GM12878 (cell line): ENCODE measurements around the gene TRIL. TPM values are rescaled to one million over a fixed set of nuclear protein-coding genes. Genes with fewer than 3 reads are reported as not detected.

ENCODE experiments used
- ATAC-seq: fragments of 200-7000 bp; cut with Tn5 transposase; 3 replicates; pipeline ENCODE4 v1.9.1; 2020; ENCODE audit warnings: mild to moderate bottlenecking, moderate library complexity
- BruUV-seq: library from RNA; stranded (reverse); fragments of 400-500 nt; replicated peaks from 2 replicates; lab custom pipeline; 2021; lab: Mats Ljungman, UMichigan
- CTCF ChIA-PET: fragments of 300-600 bp; sonication (Branson Sonifier 250); formaldehyde crosslinking; extraction: SDS; loops from one replicate; lab custom pipeline; 2021; ENCODE audit warnings: inconsistent platforms; lab: Yijun Ruan, JAX
- POLR2A ChIA-PET: fragments of 350-600 bp; formaldehyde crosslinking; extraction: SDS; loops from one replicate; lab custom pipeline; 2021; ENCODE audit warnings: inconsistent platforms; lab: Charles Lee
- RAD21 ChIA-PET: fragments of 300-600 bp; sonication (Branson Sonifier 250); formaldehyde crosslinking; loops from one replicate; lab custom pipeline; 2023; ENCODE audit warnings: antibody characterized with exemption; ENCODE audit not compliant: unreplicated experiment; lab: Charles Lee
- SMC1A ChIA-PET: fragments of 300-600 bp; sonication (Branson Sonifier 250); formaldehyde crosslinking; loops from one replicate; lab custom pipeline; 2023; ENCODE audit not compliant: unreplicated experiment, uncharacterized antibody; lab: Charles Lee
- DNase-seq: peaks from one replicate; pipeline ENCODE4 v3.0.0-alpha.2; 2011; ENCODE audit warnings: low read depth, low spot score
- FAIRE-seq: peaks from 3 replicates; lab custom pipeline; 2011; peaks lifted over from hg19 to GRCh38; lab: Jason Lieb, UNC
- H2AFZ ChIP-seq: 2 replicates; pipeline ENCODE4 v1.6.0; 2011; ENCODE audit warnings: low read depth, low read length, control low read depth; ENCODE audit not compliant: control insufficient read depth
- H3K27ac ChIP-seq: 2 replicates; pipeline ENCODE4 v1.5.1; 2011; ENCODE audit warnings: control low read depth; ENCODE audit not compliant: control insufficient read depth, insufficient read depth
- H3K27me3 ChIP-seq, 2 experiments: replicated peaks in 1 of 2; 2 replicates each; pipeline versions ENCODE4 v1.6.0 to v1.6.1; 2011; ENCODE audit warnings: low read length in 1 of 2; ENCODE audit not compliant: control insufficient read depth in 2 of 2, insufficient read depth in 2 of 2
- H3K36me3 ChIP-seq, 2 experiments: 2 replicates each; pipeline ENCODE4 v1.5.1; 2011; ENCODE audit warnings: low read length in 1 of 2; ENCODE audit not compliant: control insufficient read depth in 2 of 2, insufficient read depth in 2 of 2
- H3K4me1 ChIP-seq: 2 replicates; pipeline ENCODE4 v1.6.1; 2011; ENCODE audit warnings: mild to moderate bottlenecking, low read length, moderate library complexity, mixed read lengths; ENCODE audit not compliant: control insufficient read depth, insufficient read depth
- H3K4me2 ChIP-seq: 2 replicates; pipeline ENCODE4 v1.6.0; 2011; ENCODE audit warnings: control low read depth; ENCODE audit not compliant: control insufficient read depth, insufficient read depth
- H3K4me3 ChIP-seq: fragments of 200-600 bp; sonication (generic); 2 replicates; pipeline ENCODE4 v1.5.1; 2016
- H3K79me2 ChIP-seq: 2 replicates; pipeline ENCODE4 v1.6.0; 2011; ENCODE audit warnings: low read length; ENCODE audit not compliant: control insufficient read depth, insufficient read depth
- H3K9ac ChIP-seq: 2 replicates; pipeline ENCODE4 v1.8.0; 2011; ENCODE audit warnings: low read length, control low read depth, mixed read lengths; ENCODE audit not compliant: control insufficient read depth, insufficient read depth
- H3K9me3 ChIP-seq: replicated peaks from 3 replicates; pipeline ENCODE4 v1.5.1; 2011; ENCODE audit warnings: mild to moderate bottlenecking, low read length; ENCODE audit not compliant: control insufficient read depth, insufficient read depth
- H4K20me1 ChIP-seq: 2 replicates; pipeline ENCODE4 v1.6.0; 2011; ENCODE audit not compliant: control insufficient read depth, insufficient read depth
- HDAC6 ChIP-seq: fragments of 200-600 bp; sonication (generic); IDR thresholded peaks from one replicate; pipeline ENCODE4 v1.8.0; 2017; ENCODE audit warnings: antibody characterized with exemption; ENCODE audit not compliant: unreplicated experiment
- SREBF1 ChIP-seq: IDR thresholded peaks from 2 replicates; pipeline ENCODE4 v1.6.1; 2012; ENCODE audit warnings: mild to moderate bottlenecking, low read length
- SUZ12 ChIP-seq: fragments of 200-600 bp; sonication (generic); IDR thresholded peaks from one replicate; pipeline ENCODE4 v1.6.1; 2018; ENCODE audit warnings: antibody characterized with exemption, mild to moderate bottlenecking; ENCODE audit not compliant: unreplicated experiment
- WGBS: methylation state at CpG from one replicate; pipeline ENCODE4 v1.1.6; 2016; ENCODE audit warnings: low lambda C conversion rate; ENCODE audit not compliant: insufficient replicate concordance, insufficient coverage; ENCODE audit errors: missing lambda C conversion rate; 5-methylcytosine and 5-hydroxymethylcytosine counted together
- in situ Hi-C: fragments of 300-500 bp; cut with MboI; formaldehyde crosslinking; loops from 9 replicates; pipeline ENCODE4 v1.14.3; 2018; ENCODE audit warnings: mixed read lengths
- intact Hi-C: fragments of 100-400 bp; cut with micrococcal nuclease; formaldehyde crosslinking; loops from one replicate; pipeline ENCODE4 v1.14.2; 2022; ENCODE audit not compliant: unreplicated experiment
- polyA plus RNA-seq, 11 experiments: library from polyadenylated mRNA; depleted of rRNA in 4 of 11; unstranded in 6 of 11; stranded (reverse) in 5 of 11; fragments of >200 nt; fragmentation: Nextera tagmentation in 4 of 11; fragmentation: Illumina TruSeq in 1 of 11; extraction: Ambion mirVana in 4 of 11; extraction: Trizol in 1 of 11; gene quantifications; 1 replicate in 1 of 11; 2 replicates in 10 of 11; pipeline versions ENCODE4 v1.2.1 to v1.2.3, GENCODE V29; 2011 to 2016; ENCODE audit warnings: inconsistent platforms in 2 of 11, missing spikeins in 2 of 11, low read depth in 1 of 11
- total RNA-seq, 4 experiments: library from RNA; depleted of rRNA in 3 of 4; stranded (reverse); fragments of >200 nt in 3 of 4; fragmentation: Illumina TruSeq in 1 of 4; extraction: Trizol in 1 of 4; gene quantifications; 2 replicates each; pipeline versions ENCODE4 v1.2.1 to v1.2.3, GENCODE V29; 2013 to 2021
- TF ChIP-seq, protein P1 (sequence below), 3 experiments: IDR thresholded peaks in 2 of 3; conservative IDR thresholded peaks in 1 of 3; 2 replicates each; pipeline ENCODE4 v1.5.1; 2011; ENCODE audit warnings: low read depth in 3 of 3, low read length in 3 of 3, mild to moderate bottlenecking in 3 of 3, control low read depth in 2 of 3, moderate library complexity in 2 of 3, inconsistent platforms in 1 of 3, mixed read lengths in 1 of 3; ENCODE audit not compliant: control insufficient read depth in 2 of 3, insufficient read depth in 1 of 3; ENCODE audit errors: extremely low read depth in 1 of 3

Gene TRIL
- total and polyA plus RNA-seq, 10 of the 15 experiments (the other 5 are each of a cell fraction or from before 2014, with no cell fraction given) = not detected

DNA sequence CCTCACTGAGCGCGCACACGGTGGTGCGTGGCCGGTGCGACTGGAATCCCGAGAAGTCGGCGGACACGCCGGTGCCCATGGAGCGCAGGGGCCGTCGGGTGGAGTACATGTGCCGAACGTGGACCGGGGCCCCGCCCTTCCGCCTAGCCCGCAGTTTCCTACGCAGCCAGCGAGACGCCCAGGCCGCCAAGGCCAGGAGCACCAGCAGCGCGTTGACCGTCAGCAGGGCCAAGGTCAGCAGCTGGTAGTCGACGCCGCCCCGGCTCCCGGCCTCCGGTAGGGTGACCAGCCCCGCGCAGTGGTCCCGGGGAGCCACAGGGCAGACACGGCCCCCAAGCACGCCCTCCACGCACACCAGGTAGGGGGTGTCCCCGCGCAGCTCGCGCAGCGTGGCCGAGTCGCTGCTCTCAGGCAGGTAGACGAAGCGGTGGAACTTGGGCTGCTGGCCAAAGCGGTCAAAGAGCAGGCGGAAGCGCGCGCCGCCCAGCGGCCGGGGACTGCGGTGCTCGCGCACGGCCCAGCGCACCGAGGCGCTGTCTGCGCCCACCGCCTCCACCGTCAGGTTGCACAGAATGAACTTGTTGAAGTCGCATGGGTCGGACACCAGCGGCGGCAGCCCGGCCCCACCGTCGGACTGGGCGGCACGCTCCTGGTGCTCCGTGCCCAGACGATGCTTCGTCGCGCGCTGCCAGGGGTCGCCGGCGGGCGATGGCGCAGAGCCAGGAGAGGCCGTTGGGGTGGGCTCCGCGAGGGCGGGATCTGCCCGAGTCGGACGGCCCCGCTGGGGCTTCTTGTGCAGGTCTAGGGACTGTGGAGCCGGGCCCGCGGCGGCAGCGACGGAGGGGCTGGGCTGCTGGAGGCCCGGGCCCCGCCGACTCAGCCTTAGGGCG lies 2.2 kb downstream of the TRIL start:
- ChIA-PET SMC1A (no interaction called here), CTCF (no interaction called here), POLR2A (no interaction called here), RAD21 (no interaction called here)
- Histone ChIP-seq H3K27me3 (peaks cover 11 to 17% of the 10 kb centered on the region in 2 experiments), H3K27ac (no peak overlapping the region), H2AFZ (no peak overlapping the region), H4K20me1 (no peaks in the 10 kb centered on the region), H3K79me2 (no peaks in the 10 kb centered on the region), H3K4me2 (no peak overlapping the region), H3K4me1 (no peaks in the 10 kb centered on the region), H3K4me3 (no peak overlapping the region), H3K9ac (no peak overlapping the region), H3K36me3 (no peaks in the 10 kb centered on the region), H3K9me3 (peaks cover 3% of the 10 kb centered on the region; the same call in 2 of the 3 replicates)
- intact Hi-C loops = no loop called here
- in situ Hi-C loops = no loop called here
- TF ChIP-seq SUZ12 (peak; percentile 58), SREBF1 (no peak), HDAC6 (peak; percentile 12)
- TF ChIP-seq, protein P1, sequence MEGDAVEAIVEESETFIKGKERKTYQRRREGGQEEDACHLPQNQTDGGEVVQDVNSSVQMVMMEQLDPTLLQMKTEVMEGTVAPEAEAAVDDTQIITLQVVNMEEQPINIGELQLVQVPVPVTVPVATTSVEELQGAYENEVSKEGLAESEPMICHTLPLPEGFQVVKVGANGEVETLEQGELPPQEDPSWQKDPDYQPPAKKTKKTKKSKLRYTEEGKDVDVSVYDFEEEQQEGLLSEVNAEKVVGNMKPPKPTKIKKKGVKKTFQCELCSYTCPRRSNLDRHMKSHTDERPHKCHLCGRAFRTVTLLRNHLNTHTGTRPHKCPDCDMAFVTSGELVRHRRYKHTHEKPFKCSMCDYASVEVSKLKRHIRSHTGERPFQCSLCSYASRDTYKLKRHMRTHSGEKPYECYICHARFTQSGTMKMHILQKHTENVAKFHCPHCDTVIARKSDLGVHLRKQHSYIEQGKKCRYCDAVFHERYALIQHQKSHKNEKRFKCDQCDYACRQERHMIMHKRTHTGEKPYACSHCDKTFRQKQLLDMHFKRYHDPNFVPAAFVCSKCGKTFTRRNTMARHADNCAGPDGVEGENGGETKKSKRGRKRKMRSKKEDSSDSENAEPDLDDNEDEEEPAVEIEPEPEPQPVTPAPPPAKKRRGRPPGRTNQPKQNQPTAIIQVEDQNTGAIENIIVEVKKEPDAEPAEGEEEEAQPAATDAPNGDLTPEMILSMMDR (IDR thresholded peaks at IDR 0.05 in 2 of 3, conservative IDR thresholded peaks at IDR 0.05 in 1 of 3; ENCODE audit: control insufficient read depth in 2 of 3, extremely low read depth in 1 of 3, insufficient read depth in 1 of 3, low read depth in 3 of 3, low read length in 3 of 3) = 0 out of 6 replicates have a peak, but pooled peaks of 1 of the 3 experiments have one; percentile 17
- ATAC-seq (no peak), FAIRE-seq (no peak), DNase-seq (no peak)
- no TSS peak for BruUV-seq
- 32% methylated on average over 81 of the region's 104 CpGs for WGBS
